ENCODE data around the gene HIVEP1. TPM values are rescaled to one million over a fixed set of nuclear protein-coding genes. Genes with fewer than 3 reads are reported as not detected.

The HIVEP1 gene
- total RNA-seq, 1 donor from 2014 or later, result 35.7 TPM

- no peak for DNase-seq (ENCODE audit: low spot score, unreplicated experiment)
- no peaks in the 10 kb centered on the region for H3K27me3 Mint-ChIP-seq
- H3K9me3 Mint-ChIP-seq (ENCODE audit: low read depth), result no peaks in the 10 kb centered on the region
- H3K4me3 Mint-ChIP-seq (ENCODE audit: low read depth), result no peak overlapping the region
- no peak for TF ChIP-seq CTCF (IDR thresholded peaks at IDR 0.05; ENCODE audit: unreplicated experiment)
- peaks cover 2% of the 10 kb centered on the region for H3K4me1 Mint-ChIP-seq (ENCODE audit: low read depth)
- H3K36me3 Mint-ChIP-seq (ENCODE audit: insufficient read depth), result no peaks in the 10 kb centered on the region
- no peak overlapping the region for H3K27ac Mint-ChIP-seq
Observed at GRCh38 chr6:12077021-12077710, 65.1 kb downstream of the HIVEP1 start.

GRCh38 chr6:12078014-12078413 is 65.9 kb downstream of the HIVEP1 start:
- no peak overlapping the region for H3K27ac Mint-ChIP-seq
- no peaks in the 10 kb centered on the region for H3K36me3 Mint-ChIP-seq (ENCODE audit: insufficient read depth)
- no peak overlapping the region for H3K4me3 Mint-ChIP-seq (ENCODE audit: low read depth)
- no peak for TF ChIP-seq CTCF (IDR thresholded peaks at IDR 0.05; ENCODE audit: unreplicated experiment)
- DNase-seq (ENCODE audit: low spot score, unreplicated experiment), result no peak
- no peaks in the 10 kb centered on the region for H3K9me3 Mint-ChIP-seq (ENCODE audit: low read depth)
- no peaks in the 10 kb centered on the region for H3K27me3 Mint-ChIP-seq
- H3K4me1 Mint-ChIP-seq (ENCODE audit: low read depth), result no peaks in the 10 kb centered on the region

GRCh38 chr6:12081771-12082170 is 69.7 kb downstream of the HIVEP1 start:
- no peak overlapping the region for H3K4me3 Mint-ChIP-seq (ENCODE audit: low read depth)
- TF ChIP-seq CTCF (IDR thresholded peaks at IDR 0.05; ENCODE audit: unreplicated experiment), result no peak
- H3K36me3 Mint-ChIP-seq (ENCODE audit: insufficient read depth), result no peaks in the 10 kb centered on the region
- no peak overlapping the region for H3K27ac Mint-ChIP-seq
- H3K27me3 Mint-ChIP-seq, result no peaks in the 10 kb centered on the region
- DNase-seq (ENCODE audit: low spot score, unreplicated experiment), result no peak
- H3K9me3 Mint-ChIP-seq (ENCODE audit: low read depth), result no peaks in the 10 kb centered on the region
- H3K4me1 Mint-ChIP-seq (ENCODE audit: low read depth), result peaks cover 10% of the 10 kb centered on the region

- H3K27me3 Mint-ChIP-seq, result no peaks in the 10 kb centered on the region
- DNase-seq (ENCODE audit: low spot score, unreplicated experiment), result no peak
Observed at GRCh38 chr6:12082368-12082767, 70.3 kb downstream of the HIVEP1 start.

GRCh38 chr6:12083302-12083701 is 71.2 kb downstream of the HIVEP1 start:
- H3K9me3 Mint-ChIP-seq (ENCODE audit: low read depth), result no peaks in the 10 kb centered on the region
- TF ChIP-seq CTCF (IDR thresholded peaks at IDR 0.05; ENCODE audit: unreplicated experiment), result no peak
- H3K27ac Mint-ChIP-seq, result no peak overlapping the region
- DNase-seq (ENCODE audit: low spot score, unreplicated experiment), result no peak
- H3K27me3 Mint-ChIP-seq, result no peaks in the 10 kb centered on the region
- H3K4me1 Mint-ChIP-seq (ENCODE audit: low read depth), result peaks cover 17% of the 10 kb centered on the region
- no peaks in the 10 kb centered on the region for H3K36me3 Mint-ChIP-seq (ENCODE audit: insufficient read depth)
- no peak overlapping the region for H3K4me3 Mint-ChIP-seq (ENCODE audit: low read depth)

More at GRCh38 chr6:12082368-12082767, 70.3 kb downstream of the HIVEP1 start:
- H3K9me3 Mint-ChIP-seq (ENCODE audit: low read depth), result no peaks in the 10 kb centered on the region
- no peak overlapping the region for H3K4me3 Mint-ChIP-seq (ENCODE audit: low read depth)
- H3K36me3 Mint-ChIP-seq (ENCODE audit: insufficient read depth), result no peaks in the 10 kb centered on the region
- no peak for TF ChIP-seq CTCF (IDR thresholded peaks at IDR 0.05; ENCODE audit: unreplicated experiment)
- peaks cover 10% of the 10 kb centered on the region for H3K4me1 Mint-ChIP-seq (ENCODE audit: low read depth)
- no peak overlapping the region for H3K27ac Mint-ChIP-seq
